Measurements from ENCODE around the gene S100A5.

Gene S100A5

GRCh38 chr1:153548722-153549688 is 8.3 kb upstream of the S100A5 start, which contains the start of gene S100A3:
Gene S100A3, minus strand, starts transcription at chr1:153549258. Its CDS starts 773 bp downstream, at chr1:153548485.
- H3K4me3 ChIP-seq (ENCODE audit: low read length): no peak within 1 kb of the TSS
- no peaks in the 10 kb centered on the region for H3K36me3 ChIP-seq (ENCODE audit: insufficient read depth, low read length)
- H3K27me3 ChIP-seq (ENCODE audit: insufficient read depth, low read length): peaks cover 17% of the 10 kb centered on the region
- H3K9me3 ChIP-seq (ENCODE audit: low read length): no peaks in the 10 kb centered on the region
- no peak within 1 kb of the TSS for H2AFZ ChIP-seq (ENCODE audit: low read depth, low read length)
- H3K4me1 ChIP-seq (ENCODE audit: insufficient read depth, low read length): peaks cover 12% of the 10 kb centered on the region

GRCh38 chr1:153547560-153548551 is 7.1 kb upstream of the S100A5 start:
- Histone ChIP-seq H3K27me3 (ENCODE audit: insufficient read depth, low read length) (peaks cover 17% of the 10 kb centered on the region), H3K4me1 (ENCODE audit: insufficient read depth, low read length) (peaks cover 12% of the 10 kb centered on the region), H3K36me3 (ENCODE audit: insufficient read depth, low read length) (no peaks in the 10 kb centered on the region), H2AFZ (ENCODE audit: low read depth, low read length) (no peak overlapping the region), H3K9me3 (ENCODE audit: low read length) (no peaks in the 10 kb centered on the region), H3K4me3 (ENCODE audit: low read length) (no peak overlapping the region)

- H3K9me3 ChIP-seq (ENCODE audit: low read length): no peaks in the 10 kb centered on the region
- no peak overlapping the region for H3K4me3 ChIP-seq (ENCODE audit: low read length)
- H3K4me1 ChIP-seq (ENCODE audit: insufficient read depth, low read length): peaks cover 12% of the 10 kb centered on the region
- H3K36me3 ChIP-seq (ENCODE audit: insufficient read depth, low read length): no peaks in the 10 kb centered on the region
- H3K27me3 ChIP-seq (ENCODE audit: insufficient read depth, low read length): peaks cover 17% of the 10 kb centered on the region
- H2AFZ ChIP-seq (ENCODE audit: low read depth, low read length): no peak overlapping the region
Observed at GRCh38 chr1:153546796-153547559, 6.2 kb upstream of the S100A5 start.

- H2AFZ ChIP-seq (ENCODE audit: low read depth, low read length): no peak overlapping the region
- H3K4me3 ChIP-seq (ENCODE audit: low read length): no peak overlapping the region
- peaks cover 12% of the 10 kb centered on the region for H3K4me1 ChIP-seq (ENCODE audit: insufficient read depth, low read length)
- H3K27me3 ChIP-seq (ENCODE audit: insufficient read depth, low read length): peaks cover 17% of the 10 kb centered on the region
- H3K9me3 ChIP-seq (ENCODE audit: low read length): no peaks in the 10 kb centered on the region
- no peaks in the 10 kb centered on the region for H3K36me3 ChIP-seq (ENCODE audit: insufficient read depth, low read length)
Observed at GRCh38 chr1:153546371-153546770, 5.6 kb upstream of the S100A5 start.

GRCh38 chr1:153545067-153546055 is 4.6 kb upstream of the S100A5 start, which contains the start of gene S100A4:
Gene S100A4, minus strand, starts transcription at chr1:153545806. Its CDS starts 1,012 bp downstream, at chr1:153544794.
- Histone ChIP-seq H3K4me1 (ENCODE audit: insufficient read depth, low read length) (peaks cover 12% of the 10 kb centered on the region), H2AFZ (ENCODE audit: low read depth, low read length) (peak within 1 kb of the TSS; percentile 30), H3K9me3 (ENCODE audit: low read length) (no peaks in the 10 kb centered on the region), H3K27me3 (ENCODE audit: insufficient read depth, low read length) (peaks cover 11% of the 10 kb centered on the region), H3K36me3 (ENCODE audit: insufficient read depth, low read length) (no peaks in the 10 kb centered on the region), H3K4me3 (ENCODE audit: low read length) (no peak within 1 kb of the TSS)

GRCh38 chr1:153544453-153545066 is 3.8 kb upstream of the S100A5 start:
- no peak overlapping the region for H3K4me3 ChIP-seq (ENCODE audit: low read length)
- H3K9me3 ChIP-seq (ENCODE audit: low read length): no peaks in the 10 kb centered on the region
- H3K36me3 ChIP-seq (ENCODE audit: insufficient read depth, low read length): no peaks in the 10 kb centered on the region
- H2AFZ ChIP-seq (ENCODE audit: low read depth, low read length): peak overlapping the region; percentile 30
- peaks cover 5% of the 10 kb centered on the region for H3K27me3 ChIP-seq (ENCODE audit: insufficient read depth, low read length)
- H3K4me1 ChIP-seq (ENCODE audit: insufficient read depth, low read length): peaks cover 12% of the 10 kb centered on the region

GRCh38 chr1:153543736-153544135 is 3.0 kb upstream of the S100A5 start:
- Histone ChIP-seq H3K4me3 (ENCODE audit: low read length) (no peak overlapping the region), H3K36me3 (ENCODE audit: insufficient read depth, low read length) (no peaks in the 10 kb centered on the region), H3K9me3 (ENCODE audit: low read length) (no peaks in the 10 kb centered on the region), H3K27me3 (ENCODE audit: insufficient read depth, low read length) (no peaks in the 10 kb centered on the region), H2AFZ (ENCODE audit: low read depth, low read length) (no peak overlapping the region), H3K4me1 (ENCODE audit: insufficient read depth, low read length) (peaks cover 12% of the 10 kb centered on the region)

GRCh38 chr1:153542956-153543711 is 2.4 kb upstream of the S100A5 start:
- Histone ChIP-seq H3K9me3 (ENCODE audit: low read length) (no peaks in the 10 kb centered on the region), H3K4me3 (ENCODE audit: low read length) (no peak overlapping the region), H3K4me1 (ENCODE audit: insufficient read depth, low read length) (peaks cover 12% of the 10 kb centered on the region), H2AFZ (ENCODE audit: low read depth, low read length) (no peak overlapping the region), H3K27me3 (ENCODE audit: insufficient read depth, low read length) (no peaks in the 10 kb centered on the region), H3K36me3 (ENCODE audit: insufficient read depth, low read length) (no peaks in the 10 kb centered on the region)

- Histone ChIP-seq H3K27me3 (ENCODE audit: insufficient read depth, low read length) (no peaks in the 10 kb centered on the region), H2AFZ (ENCODE audit: low read depth, low read length) (no peak overlapping the region), H3K9me3 (ENCODE audit: low read length) (no peaks in the 10 kb centered on the region), H3K4me3 (ENCODE audit: low read length) (no peak overlapping the region), H3K4me1 (ENCODE audit: insufficient read depth, low read length) (peaks cover 12% of the 10 kb centered on the region), H3K36me3 (ENCODE audit: insufficient read depth, low read length) (no peaks in the 10 kb centered on the region)
Observed at GRCh38 chr1:153541641-153542590, 1.2 kb upstream of the S100A5 start.
